Caki2 (cell line): ENCODE measurements around the gene GXYLT2. TPM values are rescaled to one million over a fixed set of nuclear protein-coding genes. Genes with fewer than 3 reads are reported as not detected.
"Not testable (repeated sequence)": the region's sequence is repeated elsewhere in the genome, so short reads cannot be mapped to it uniquely, and the experiment has no call there.

Experiments used
- DNase-seq: peaks from one replicate; pipeline ENCODE4 v3.0.0-alpha.2; 2015; ENCODE audit warnings: low read depth
- in situ Hi-C: cut with HindIII; loops from 2 replicates; pipeline ENCODE4 v1.10.0; 2016; ENCODE audit warnings: low sequenced_read_pairs, low pct_unique_long_range_greater_than_20kb, mixed read lengths
- total RNA-seq: library from RNA; depleted of rRNA; stranded (reverse); fragments of >200 nt; shearing (Covaris generic); gene quantifications from 2 replicates; pipeline ENCODE4 v1.2.3, GENCODE V29; 2014; ENCODE audit warnings: low replicate concordance

The GXYLT2 gene
- total RNA-seq, 1 experiment from 2014 or later: 2.1 TPM

GRCh38 chr3:72919520-72919919 lies 31.7 kb downstream of the GXYLT2 start:
- no peak for DNase-seq

DNA sequence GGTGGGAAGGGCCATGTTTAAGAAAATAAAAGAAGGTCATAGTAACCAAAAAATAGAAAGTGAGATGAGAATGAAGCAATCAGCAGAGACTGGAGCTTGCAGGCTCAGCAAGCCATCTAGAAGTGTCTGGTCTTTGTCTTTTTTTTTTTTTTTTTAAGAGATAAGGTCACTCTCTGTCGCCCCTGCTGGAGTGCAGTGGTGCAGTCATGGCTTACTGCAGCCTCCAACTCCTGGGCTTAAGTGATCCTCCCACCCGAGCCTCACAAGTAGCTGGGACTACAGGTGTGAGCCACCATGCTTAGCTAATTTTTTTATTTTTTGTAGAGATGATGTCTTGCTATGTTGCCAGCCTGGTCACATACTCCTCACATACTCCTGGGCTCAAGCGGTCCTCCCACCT lies 36.2 kb downstream of the GXYLT2 start:
- in situ Hi-C loops: no loop called here
- no peak for DNase-seq

More at GRCh38 chr3:72919520-72919919, 31.7 kb downstream of the GXYLT2 start:
- in situ Hi-C loops: no loop called here

DNA sequence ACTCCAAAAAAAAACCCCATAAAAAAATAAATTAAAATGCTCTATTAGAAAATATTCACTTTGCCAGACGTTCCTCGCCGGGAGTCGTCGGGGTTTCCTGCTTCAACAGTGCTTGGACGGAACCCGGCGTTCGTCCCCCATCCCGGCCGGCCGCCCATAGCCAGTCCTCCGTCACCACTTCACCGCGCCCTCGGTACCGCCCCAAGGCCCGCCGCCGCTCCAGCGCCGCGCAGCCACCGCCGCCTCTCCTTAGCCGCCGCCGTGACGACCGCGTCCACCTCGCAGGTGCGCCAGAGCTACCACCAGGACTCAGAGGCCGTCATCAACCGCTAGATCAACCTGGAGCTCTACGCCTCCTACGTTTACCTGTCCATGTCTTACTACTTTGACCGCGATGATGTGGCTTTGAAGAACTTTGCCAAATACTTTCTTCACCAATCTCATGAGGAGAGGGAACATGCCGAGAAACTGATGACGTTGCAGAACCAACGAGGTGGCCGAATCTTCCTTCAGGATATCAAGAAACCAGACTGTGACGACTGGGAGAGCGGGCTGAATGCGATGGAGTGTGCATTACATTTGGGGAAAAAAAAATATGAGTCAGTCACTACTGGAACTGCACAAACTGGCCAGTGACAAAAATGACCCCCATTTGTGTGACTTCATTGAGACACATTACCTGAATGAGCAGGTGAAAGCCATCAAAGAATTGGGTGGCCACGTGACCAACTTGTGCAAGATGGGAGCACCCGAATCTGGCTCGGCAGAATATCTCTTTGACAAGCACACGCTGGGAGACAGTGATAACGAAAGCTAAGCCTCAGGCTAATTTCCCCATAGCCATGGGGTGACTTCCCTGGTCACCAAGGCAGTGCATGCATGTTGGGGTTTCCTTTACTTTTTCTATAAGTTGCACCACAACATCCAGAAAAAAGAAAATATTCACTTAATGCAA lies 41.2 kb downstream of the GXYLT2 start:
- in situ Hi-C loops, DNase-seq: not testable (repeated sequence)

DNA sequence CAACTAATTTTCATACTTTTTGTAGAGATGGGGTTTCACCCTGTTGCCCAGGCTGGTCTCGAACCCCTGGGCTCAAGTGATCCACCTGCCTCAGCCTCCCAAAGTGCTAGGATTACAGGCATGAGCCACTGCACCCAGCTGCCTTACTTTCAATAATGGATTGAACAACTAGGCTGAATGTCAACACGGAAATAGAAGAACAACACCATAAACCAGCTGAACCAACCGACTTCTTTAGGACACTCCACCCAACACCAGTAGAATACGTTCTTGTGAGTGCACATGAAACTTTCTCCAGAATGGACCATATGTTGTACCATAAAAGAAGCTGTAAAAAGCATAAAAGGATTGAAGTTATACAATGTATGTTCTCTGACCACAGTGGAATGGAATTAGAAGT lies 42.9 kb downstream of the GXYLT2 start:
- in situ Hi-C loops: no loop called here
- no peak for DNase-seq

- in situ Hi-C loops: no loop called here
- DNase-seq: no peak
Observed at GRCh38 chr3:72932416-72932815, 44.6 kb downstream of the GXYLT2 start.

DNA sequence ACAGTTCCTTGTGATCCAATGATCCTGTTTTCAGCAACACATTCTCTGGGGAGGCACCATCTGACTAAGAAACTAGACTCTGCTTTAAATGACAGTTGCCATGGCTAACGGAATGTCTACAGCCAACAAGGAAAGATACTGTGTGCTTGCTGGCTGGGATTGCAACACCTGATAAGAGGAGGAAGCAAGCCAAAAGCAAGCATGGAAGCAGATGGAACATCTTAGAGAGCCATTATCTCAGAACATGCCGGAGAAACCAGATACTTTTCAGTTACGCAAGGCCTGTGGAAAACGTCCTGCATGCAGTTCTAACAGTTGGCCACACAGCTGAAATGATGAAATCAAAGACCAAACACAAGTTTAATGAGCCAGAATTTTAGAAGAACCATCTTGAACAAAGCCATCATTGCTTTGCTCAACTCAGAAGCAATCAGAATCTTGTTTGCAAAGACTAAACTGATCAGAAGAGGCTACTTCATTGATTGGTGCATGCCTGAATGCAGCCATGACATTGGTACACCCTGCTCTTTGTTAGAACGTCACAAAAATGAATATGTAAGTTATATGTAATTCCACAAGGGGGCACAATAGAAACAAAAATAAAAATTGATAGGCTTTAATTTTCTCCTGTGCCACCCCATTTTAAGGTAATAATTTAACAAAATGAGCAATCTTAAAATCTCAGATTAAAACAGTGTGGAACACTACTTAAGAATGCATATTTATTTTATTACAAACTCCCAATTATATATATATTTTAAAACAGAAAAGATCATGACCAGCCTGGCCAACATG lies 50.8 kb downstream of the GXYLT2 start:
- DNase-seq: peak; percentile 55
- in situ Hi-C loops: no loop called here

DNA sequence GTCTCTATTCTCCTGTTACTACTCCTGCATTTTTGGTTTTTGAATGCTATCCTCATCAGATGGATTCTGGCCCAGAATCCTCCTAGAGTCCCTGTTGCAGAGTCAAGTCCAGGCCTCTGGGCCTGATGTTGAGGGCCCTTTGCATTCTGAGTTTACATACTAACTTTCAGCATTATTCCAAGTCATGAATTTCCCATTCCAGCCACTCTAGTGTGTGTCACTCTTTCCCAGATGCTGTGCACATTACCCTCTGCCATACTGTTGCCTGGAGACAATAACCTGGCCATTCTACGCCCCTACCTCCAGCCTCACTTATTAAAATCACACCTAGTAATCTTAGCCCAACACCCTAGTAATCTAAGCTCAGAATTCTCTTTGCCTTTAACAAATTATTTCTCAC lies 53.4 kb downstream of the GXYLT2 start:
- in situ Hi-C loops: no loop called here
- DNase-seq: no peak

- no peak for DNase-seq
- in situ Hi-C loops: no loop called here
Observed at GRCh38 chr3:72942427-72942826, 54.6 kb downstream of the GXYLT2 start.

DNA sequence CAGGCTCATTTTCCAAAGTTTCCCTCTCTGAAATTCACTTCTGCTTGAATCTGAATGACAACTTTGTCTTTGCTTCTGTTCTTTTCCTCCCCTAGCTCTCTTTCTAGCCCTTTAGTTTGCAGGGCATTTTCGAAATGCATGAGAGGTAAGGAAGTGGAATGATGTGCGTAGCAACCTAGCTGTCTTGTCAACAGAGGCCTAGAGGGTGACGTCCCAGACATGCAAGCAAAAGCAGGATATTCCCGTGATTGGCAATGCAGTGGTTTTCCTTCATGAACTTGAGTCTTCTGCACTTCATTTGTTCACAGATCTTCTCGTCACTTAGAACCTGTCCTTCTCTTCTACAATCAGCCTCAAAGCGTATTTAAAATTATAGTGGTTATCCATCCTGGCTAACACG lies 56.9 kb downstream of the GXYLT2 start:
- in situ Hi-C loops: no loop called here
- no peak for DNase-seq

- in situ Hi-C loops: no loop called here
Observed at GRCh38 chr3:72947715-72948490, 60.1 kb downstream of the GXYLT2 start.

GRCh38 chr3:72949016-72949415 lies 61.2 kb downstream of the GXYLT2 start:
- in situ Hi-C loops: no loop called here
- no peak for DNase-seq

More at GRCh38 chr3:72947715-72948490, 60.1 kb downstream of the GXYLT2 start:
- no peak for DNase-seq

DNA sequence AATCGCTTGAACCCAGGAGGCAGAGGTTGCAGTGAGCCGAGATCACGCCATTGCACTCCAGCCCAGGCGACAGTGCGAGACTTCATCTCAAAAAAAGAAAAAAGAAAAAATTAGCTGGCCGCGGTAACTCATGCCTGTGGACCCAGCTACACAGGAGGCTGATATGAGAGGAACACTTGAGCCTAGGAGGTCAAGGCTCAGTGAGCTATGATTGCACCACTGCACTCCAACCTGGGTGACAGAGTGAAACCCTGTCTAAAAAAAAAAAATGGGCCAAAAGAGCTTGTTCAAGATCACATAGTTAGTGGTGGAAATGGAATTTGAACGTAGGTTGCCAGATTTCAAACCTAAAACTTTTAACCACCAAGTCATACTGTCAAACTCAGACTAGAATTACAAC lies 62.5 kb downstream of the GXYLT2 start:
- in situ Hi-C loops: no loop called here

GRCh38 chr3:72950801-72951200 lies 63.0 kb downstream of the GXYLT2 start:
- DNase-seq: no peak
- in situ Hi-C loops: no loop called here

More for the DNA sequence above, 62.5 kb downstream of the GXYLT2 start:
- no peak for DNase-seq

GRCh38 chr3:72951259-72951722 lies 63.4 kb downstream of the GXYLT2 start:
- no peak for DNase-seq
- in situ Hi-C loops: no loop called here

- in situ Hi-C loops: no loop called here
- no peak for DNase-seq
Observed at GRCh38 chr3:72953325-72953956, 65.6 kb downstream of the GXYLT2 start.

DNA sequence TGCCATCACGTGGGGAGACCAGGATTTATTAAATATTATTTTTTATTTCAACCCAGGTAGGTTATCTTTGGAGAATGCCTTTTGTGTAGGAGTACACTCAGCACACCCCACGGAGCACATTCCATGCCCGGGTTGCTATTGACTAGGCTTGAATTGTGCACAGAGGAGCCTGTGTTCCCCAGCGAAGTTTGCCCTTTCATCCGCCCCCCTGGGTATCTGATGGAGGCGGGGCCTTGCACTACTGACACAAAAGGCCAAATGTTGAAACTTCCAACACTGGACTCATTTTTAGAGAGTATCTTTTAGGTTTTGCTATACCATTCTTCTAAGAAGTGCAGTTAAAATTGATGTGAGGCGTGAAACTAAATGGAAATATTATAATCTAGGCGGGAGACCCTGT lies 69.5 kb downstream of the GXYLT2 start:
- DNase-seq: no peak
- in situ Hi-C loops: no loop called here

DNA sequence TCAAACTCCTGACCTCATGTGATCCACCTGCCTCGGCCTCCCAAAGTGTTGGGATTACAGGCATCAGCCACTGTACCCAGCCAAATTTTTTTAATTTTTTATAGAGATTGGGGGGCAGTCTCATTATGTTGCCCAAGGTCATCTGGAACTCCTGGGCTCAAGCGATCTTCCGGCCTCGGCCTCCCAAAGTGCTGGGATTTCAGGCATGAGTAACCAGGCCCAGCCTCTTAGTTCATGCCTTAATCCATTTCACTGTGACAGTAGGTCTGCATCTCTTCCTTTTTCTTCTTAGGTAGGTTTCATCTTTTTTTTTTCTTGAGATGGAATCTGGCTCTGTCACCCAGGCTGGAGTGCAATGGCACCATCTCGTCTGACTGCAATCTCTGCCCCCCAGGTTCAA lies 71.5 kb downstream of the GXYLT2 start:
- in situ Hi-C loops: no loop called here
- DNase-seq: no peak
